Neuron (in vitro differentiated cells): ENCODE measurements around the gene PDILT.
"Not testable (repeated sequence)": the region's sequence is repeated elsewhere in the genome, so short reads cannot be mapped to it uniquely, and the experiment has no call there.

Experiments
- H2AFZ ChIP-seq: one replicate; pipeline ENCODE4 v1.6.1; 2013; ENCODE audit warnings: low read depth, mild to moderate bottlenecking, inconsistent platforms, low read length, moderate library complexity
- H3K27me3 ChIP-seq: one replicate; pipeline ENCODE4 v1.6.1; 2013; ENCODE audit warnings: low read length; ENCODE audit not compliant: insufficient read depth
- H3K36me3 ChIP-seq: one replicate; pipeline ENCODE4 v1.6.1; 2013; ENCODE audit warnings: low read length; ENCODE audit not compliant: insufficient read depth
- H3K4me1 ChIP-seq: one replicate; pipeline ENCODE4 v1.6.1; 2013; ENCODE audit warnings: low read length; ENCODE audit not compliant: insufficient read depth
- H3K4me3 ChIP-seq: 2 replicates; pipeline ENCODE4 v1.5.1; 2013; ENCODE audit warnings: mild to moderate bottlenecking, low read length, moderate library complexity
- H3K9me3 ChIP-seq: one replicate; pipeline ENCODE4 v1.6.1; 2013; ENCODE audit warnings: low read length

PDILT gene, protein sequence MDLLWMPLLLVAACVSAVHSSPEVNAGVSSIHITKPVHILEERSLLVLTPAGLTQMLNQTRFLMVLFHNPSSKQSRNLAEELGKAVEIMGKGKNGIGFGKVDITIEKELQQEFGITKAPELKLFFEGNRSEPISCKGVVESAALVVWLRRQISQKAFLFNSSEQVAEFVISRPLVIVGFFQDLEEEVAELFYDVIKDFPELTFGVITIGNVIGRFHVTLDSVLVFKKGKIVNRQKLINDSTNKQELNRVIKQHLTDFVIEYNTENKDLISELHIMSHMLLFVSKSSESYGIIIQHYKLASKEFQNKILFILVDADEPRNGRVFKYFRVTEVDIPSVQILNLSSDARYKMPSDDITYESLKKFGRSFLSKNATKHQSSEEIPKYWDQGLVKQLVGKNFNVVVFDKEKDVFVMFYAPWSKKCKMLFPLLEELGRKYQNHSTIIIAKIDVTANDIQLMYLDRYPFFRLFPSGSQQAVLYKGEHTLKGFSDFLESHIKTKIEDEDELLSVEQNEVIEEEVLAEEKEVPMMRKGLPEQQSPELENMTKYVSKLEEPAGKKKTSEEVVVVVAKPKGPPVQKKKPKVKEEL

GRCh38 chr16:20404637-20405036, at the start of gene PDILT:
Gene PDILT, minus strand, starts transcription at chr16:20404737. Its CDS starts 5,437 bp downstream, at chr16:20399300.
- no peaks in the 10 kb centered on the region for H3K27me3 ChIP-seq
- H3K36me3 ChIP-seq, result no peaks in the 10 kb centered on the region
- no peak within 1 kb of the TSS for H3K4me3 ChIP-seq
- no peak within 1 kb of the TSS for H2AFZ ChIP-seq
- H3K9me3 ChIP-seq, result no peaks in the 10 kb centered on the region
- no peaks in the 10 kb centered on the region for H3K4me1 ChIP-seq

DNA sequence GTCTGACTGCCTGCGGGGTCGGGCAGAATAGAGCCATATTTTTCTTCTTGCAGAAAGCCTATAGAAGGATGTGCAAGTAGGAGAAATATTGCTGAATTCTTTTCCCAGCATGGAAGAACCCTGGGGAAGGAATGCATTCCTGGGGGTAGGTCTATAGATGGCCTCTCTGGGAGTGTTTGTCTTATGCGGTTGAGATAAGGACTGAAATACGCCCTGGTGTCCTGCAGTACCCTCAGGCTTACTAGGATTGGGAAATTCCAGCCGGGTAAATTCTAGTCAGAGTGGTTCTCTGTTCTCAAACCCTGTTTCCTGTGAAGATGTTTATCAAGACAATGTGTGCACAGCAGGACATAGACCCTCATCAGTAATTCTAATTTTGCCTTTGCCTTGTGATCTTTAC, 49.1 kb upstream of the PDILT start:
- not testable (repeated sequence) for H3K4me3 ChIP-seq, H3K27me3 ChIP-seq, H3K36me3 ChIP-seq, H3K4me1 ChIP-seq, H3K9me3 ChIP-seq, H2AFZ ChIP-seq

- not testable (repeated sequence) for H3K27me3 ChIP-seq, H2AFZ ChIP-seq, H3K4me1 ChIP-seq, H3K9me3 ChIP-seq, H3K36me3 ChIP-seq, H3K4me3 ChIP-seq
Observed at GRCh38 chr16:20451364-20451763, 46.8 kb upstream of the PDILT start, which contains the start of gene ACSM2A. Gene ACSM2A, plus strand, starts transcription at chr16:20451521. Its CDS starts 8,594 bp downstream, at chr16:20460115.

- not testable (repeated sequence) for H3K9me3 ChIP-seq, H3K4me1 ChIP-seq, H3K36me3 ChIP-seq, H3K27me3 ChIP-seq, H2AFZ ChIP-seq, H3K4me3 ChIP-seq
Observed at GRCh38 chr16:20446652-20447393, 42.3 kb upstream of the PDILT start.

- H3K36me3 ChIP-seq, H2AFZ ChIP-seq, H3K4me3 ChIP-seq, H3K9me3 ChIP-seq, H3K4me1 ChIP-seq, H3K27me3 ChIP-seq: not testable (repeated sequence)
Observed at GRCh38 chr16:20441859-20442258, 37.3 kb upstream of the PDILT start.

DNA sequence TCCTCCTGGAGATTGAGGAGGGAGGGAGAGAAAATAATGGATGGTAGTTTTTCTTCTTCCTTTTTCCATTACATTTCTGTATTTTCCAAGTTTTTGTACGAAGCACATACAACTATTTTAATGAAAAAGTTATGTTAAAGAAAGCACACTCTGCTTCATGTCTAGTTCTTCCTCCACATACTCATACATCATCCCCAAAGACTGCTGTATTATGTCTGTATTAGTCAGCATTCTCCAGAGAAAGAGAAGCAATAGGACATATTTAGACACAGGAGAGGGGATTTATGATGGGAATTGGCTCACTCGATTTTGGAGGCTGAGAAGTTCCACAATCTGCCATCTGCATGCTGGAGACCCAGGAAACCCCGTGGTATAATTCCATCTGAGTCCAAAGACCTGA, 36.7 kb upstream of the PDILT start:
- H3K36me3 ChIP-seq, result no peaks in the 10 kb centered on the region
- no peaks in the 10 kb centered on the region for H3K4me1 ChIP-seq
- H3K9me3 ChIP-seq, result no peaks in the 10 kb centered on the region
- no peak overlapping the region for H2AFZ ChIP-seq
- no peak overlapping the region for H3K4me3 ChIP-seq
- H3K27me3 ChIP-seq, result no peaks in the 10 kb centered on the region

DNA sequence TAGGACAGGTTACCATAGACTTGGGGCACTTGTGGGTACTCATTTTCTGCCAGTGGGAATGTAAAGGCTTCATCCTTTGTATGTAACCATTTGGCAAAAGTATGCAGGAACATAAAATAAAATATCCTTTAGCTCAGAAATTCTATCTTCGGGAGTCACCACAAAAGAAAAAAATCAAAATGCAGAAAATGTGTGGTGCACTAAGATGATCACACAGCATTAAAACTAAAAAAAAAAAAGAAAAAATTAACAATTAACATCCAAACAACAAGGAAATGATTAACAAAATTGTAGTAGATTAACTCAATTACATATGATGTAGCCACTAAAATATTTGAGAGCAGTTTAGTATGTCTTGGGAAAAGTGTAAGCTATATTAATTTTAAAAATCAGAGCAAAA, 36.2 kb upstream of the PDILT start:
- H3K9me3 ChIP-seq, H3K4me3 ChIP-seq, H3K4me1 ChIP-seq, H2AFZ ChIP-seq, H3K27me3 ChIP-seq, H3K36me3 ChIP-seq: not testable (repeated sequence)

DNA sequence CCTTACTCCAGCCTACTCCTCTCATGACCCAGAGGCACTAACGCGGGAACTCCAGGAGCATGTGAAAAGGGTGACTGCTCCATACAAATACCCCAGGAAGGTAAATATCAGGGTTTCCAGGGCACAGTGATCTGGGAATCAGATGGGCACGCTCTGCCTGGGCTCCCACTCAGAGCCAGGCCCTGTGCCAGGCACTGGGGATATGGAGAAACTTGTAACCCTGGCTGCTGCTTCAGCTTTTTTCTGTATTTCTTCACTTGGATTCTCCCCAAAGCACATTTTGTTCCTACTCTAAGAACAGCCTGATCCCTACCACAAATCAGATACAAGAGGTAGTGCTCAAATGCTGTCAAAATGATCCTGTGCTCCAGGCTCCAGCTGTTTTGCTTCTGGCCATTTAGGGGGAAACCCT, 35.3 kb upstream of the PDILT start:
- not testable (repeated sequence) for H3K9me3 ChIP-seq, H2AFZ ChIP-seq, H3K4me1 ChIP-seq, H3K27me3 ChIP-seq, H3K4me3 ChIP-seq, H3K36me3 ChIP-seq

GRCh38 chr16:20438950-20439349, 34.4 kb upstream of the PDILT start:
- not testable (repeated sequence) for H3K4me3 ChIP-seq, H3K4me1 ChIP-seq, H3K36me3 ChIP-seq, H3K27me3 ChIP-seq, H3K9me3 ChIP-seq, H2AFZ ChIP-seq

- Histone ChIP-seq H3K4me3 (no peak overlapping the region), H3K27me3 (no peaks in the 10 kb centered on the region), H2AFZ (no peak overlapping the region), H3K9me3 (no peaks in the 10 kb centered on the region), H3K36me3 (no peaks in the 10 kb centered on the region), H3K4me1 (no peaks in the 10 kb centered on the region)
Observed at GRCh38 chr16:20430948-20431347, 26.4 kb upstream of the PDILT start.

GRCh38 chr16:20430480-20430879, 25.9 kb upstream of the PDILT start:
- H3K4me3 ChIP-seq, H3K9me3 ChIP-seq, H2AFZ ChIP-seq, H3K4me1 ChIP-seq, H3K27me3 ChIP-seq, H3K36me3 ChIP-seq: not testable (repeated sequence)

DNA sequence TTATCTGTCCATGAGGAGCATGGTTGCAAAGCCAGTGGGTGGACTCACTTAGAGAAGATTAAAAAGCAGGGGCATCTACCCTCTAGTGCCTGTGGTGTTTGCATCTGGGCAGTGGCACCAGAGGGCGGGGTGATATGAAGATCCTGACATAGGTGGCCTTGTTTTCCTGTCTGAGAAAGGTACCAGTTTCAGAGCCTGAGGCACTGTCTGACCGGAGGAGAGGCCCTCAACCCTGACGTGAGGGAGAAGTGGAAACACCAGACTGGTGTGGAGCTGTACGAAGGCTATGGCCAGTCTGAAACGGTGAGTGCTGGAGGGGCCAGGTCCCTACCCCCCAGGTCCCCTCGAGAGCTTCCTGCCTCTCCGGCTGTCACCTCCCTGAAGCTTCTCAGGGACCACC, 25.0 kb upstream of the PDILT start:
- not testable (repeated sequence) for H3K36me3 ChIP-seq, H3K4me3 ChIP-seq, H2AFZ ChIP-seq, H3K4me1 ChIP-seq, H3K9me3 ChIP-seq, H3K27me3 ChIP-seq

DNA sequence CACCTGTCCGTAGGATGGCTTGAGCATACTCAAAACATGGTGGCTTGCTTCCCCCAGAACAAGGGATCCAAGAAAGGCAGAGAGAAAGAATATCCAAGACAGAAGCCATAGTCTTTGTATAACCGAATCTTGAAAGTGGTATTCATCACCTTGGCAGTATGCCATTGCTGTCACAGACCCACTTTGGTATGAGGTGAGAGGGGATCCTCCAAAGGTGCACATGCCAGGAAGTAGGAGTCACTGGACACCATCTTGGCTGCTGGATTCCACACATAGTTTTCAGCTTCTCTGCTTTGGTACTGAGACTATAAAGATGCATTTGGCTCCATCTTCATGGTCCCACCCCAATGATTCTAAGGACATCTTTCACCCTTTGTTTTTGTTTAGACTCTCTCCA, 22.9 kb upstream of the PDILT start:
- not testable (repeated sequence) for H3K9me3 ChIP-seq, H3K27me3 ChIP-seq, H3K4me3 ChIP-seq, H3K36me3 ChIP-seq, H2AFZ ChIP-seq, H3K4me1 ChIP-seq
